ENCODE results near the gene TRMT1. TPM values are rescaled to one million over a fixed set of nuclear protein-coding genes. Genes with fewer than 3 reads are reported as not detected.

Gene TRMT1
- total RNA-seq, 1 donor from 2014 or later: 49.9 TPM

DNA sequence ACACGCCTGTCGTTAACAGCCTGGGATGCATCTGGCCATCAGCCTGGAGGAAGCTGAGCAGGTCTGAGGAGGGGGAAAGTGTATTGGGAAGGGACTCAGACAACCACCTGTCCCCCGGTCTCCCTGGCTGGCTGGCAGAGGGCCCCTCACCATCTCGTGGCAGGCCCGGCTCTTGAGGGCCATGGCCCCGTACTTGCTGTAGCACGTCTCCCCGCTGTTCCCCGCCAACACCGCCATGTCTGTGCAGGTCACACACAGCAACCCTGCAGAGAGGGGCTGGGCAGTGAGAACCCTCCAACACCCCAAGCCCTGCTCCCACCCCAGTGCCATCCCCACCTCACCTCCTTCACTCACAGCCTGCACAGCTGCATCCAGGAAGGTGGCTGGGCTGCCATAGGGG is 4.0 kb downstream of the TRMT1 start:
- no peak for DNase-seq (ENCODE audit: low read depth)
- H3K4me3 ChIP-seq (ENCODE audit: low read depth, low read length): no peak overlapping the region
- TF ChIP-seq, protein P1, sequence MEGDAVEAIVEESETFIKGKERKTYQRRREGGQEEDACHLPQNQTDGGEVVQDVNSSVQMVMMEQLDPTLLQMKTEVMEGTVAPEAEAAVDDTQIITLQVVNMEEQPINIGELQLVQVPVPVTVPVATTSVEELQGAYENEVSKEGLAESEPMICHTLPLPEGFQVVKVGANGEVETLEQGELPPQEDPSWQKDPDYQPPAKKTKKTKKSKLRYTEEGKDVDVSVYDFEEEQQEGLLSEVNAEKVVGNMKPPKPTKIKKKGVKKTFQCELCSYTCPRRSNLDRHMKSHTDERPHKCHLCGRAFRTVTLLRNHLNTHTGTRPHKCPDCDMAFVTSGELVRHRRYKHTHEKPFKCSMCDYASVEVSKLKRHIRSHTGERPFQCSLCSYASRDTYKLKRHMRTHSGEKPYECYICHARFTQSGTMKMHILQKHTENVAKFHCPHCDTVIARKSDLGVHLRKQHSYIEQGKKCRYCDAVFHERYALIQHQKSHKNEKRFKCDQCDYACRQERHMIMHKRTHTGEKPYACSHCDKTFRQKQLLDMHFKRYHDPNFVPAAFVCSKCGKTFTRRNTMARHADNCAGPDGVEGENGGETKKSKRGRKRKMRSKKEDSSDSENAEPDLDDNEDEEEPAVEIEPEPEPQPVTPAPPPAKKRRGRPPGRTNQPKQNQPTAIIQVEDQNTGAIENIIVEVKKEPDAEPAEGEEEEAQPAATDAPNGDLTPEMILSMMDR (conservative IDR thresholded peaks at IDR 0.05; ENCODE audit: low read depth, low read length): no peak

DNA sequence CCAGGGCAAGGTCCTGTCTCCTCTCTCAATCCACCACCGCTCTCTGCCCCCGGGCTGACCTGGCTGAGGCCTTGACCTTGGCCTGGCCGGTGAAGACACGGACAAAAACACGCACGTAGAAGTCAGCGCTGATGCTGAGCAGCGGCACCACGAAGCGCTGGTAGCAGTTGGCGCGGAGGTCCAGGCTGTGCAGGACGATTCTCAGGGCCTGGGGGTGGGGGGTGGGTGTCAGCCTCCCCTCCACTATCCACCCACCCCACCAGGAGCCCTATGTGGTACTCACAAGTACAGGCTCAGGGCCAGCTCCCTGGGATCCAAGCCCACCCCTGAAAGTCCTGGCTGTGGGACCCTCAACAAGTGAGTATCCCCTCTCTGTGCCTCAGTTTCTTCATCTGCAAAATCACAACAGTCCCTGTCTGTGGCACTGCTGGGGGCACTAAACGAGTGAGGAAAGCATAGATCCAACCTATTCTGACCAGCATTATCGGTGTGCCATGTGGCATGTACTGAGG is 6.4 kb downstream of the TRMT1 start:
- DNase-seq (ENCODE audit: low read depth): no peak
- no peak overlapping the region for H3K4me3 ChIP-seq (ENCODE audit: low read depth, low read length)
- TF ChIP-seq, protein P1 (conservative IDR thresholded peaks at IDR 0.05; ENCODE audit: low read depth, low read length): no peak

DNA sequence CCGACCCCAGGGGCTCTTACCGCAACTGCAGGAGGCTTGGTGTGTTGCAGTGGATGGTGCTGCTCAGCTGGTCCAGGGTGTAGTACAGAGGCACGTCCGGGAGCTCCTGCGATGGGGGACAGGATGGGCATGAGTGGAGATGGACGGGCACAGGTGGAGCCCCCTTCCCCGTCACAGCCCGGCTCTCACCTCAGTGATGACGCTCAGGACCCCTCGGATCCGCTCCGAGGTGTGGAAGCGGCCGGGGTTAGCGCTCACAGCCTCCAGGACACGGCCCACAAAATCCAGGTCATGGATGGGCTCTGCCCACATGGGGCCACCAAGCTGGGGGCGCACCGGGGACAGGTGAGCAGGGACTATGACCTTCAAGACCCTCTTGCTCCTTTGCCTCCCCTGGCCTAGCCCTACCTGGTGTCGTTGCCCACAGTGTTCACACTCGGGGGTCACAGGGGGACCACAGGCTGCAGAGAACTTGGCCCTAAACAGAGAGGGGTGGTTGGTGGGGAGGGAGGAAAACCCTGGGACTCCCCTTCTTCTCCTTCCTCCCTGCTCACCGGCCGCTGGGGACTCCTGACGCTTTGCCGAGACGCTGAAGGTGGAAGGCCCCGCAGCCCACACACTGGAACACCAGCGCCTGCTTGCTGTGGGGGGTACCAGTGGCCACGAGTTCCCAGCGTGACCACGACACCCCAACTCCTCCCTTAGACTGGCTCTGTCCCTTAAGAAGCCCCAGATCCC is 7.0 kb downstream of the TRMT1 start:
- no peak for DNase-seq (ENCODE audit: low read depth)
- no peak overlapping the region for H3K4me3 ChIP-seq (ENCODE audit: low read depth, low read length)
- TF ChIP-seq, protein P1 (conservative IDR thresholded peaks at IDR 0.05; ENCODE audit: low read depth, low read length): no peak

DNA sequence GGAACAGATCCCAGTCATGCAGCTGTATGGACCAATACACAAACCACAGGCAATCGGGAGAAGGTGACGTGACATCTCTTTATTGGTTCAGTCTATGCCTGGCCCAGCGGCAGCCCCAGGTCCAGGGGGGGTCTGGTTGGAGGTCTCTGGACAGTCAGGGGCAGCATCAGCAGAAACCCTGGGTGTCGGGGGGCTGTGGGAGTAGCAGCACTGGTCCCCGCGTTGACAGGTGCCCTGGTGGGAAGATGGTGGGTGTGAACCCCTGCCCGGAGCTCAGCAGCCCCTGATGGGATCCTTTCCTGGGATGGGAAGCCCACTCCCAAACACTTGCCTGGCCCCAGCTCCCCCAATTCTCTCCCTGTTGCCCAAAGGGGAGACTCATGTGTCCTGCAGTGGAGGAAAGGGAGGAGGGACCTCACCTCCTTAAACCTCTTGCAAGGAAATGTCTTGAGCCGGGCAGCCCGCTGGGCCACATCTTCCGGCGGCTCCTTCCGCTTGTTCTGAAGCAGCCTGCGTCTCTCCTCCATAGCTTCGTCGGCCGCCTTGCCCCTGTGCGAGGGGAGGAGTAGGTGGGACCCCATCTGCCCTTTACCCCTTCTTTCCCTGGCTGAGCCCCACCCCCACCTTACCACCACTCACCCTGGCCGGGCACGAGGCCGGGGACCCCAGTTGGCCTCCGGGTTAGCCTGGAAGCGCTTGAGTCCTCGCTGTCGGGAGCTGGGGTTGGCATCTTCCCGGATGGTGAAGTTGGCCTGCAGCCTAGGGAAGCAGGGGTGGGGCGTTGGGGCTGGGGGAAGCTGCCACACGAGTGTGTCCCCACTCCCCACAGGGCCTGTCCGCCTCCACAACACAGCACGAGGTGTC is 11.5 kb downstream of the TRMT1 start:
- no peak overlapping the region for H3K4me3 ChIP-seq (ENCODE audit: low read depth, low read length)
- DNase-seq (ENCODE audit: low read depth): no peak
- TF ChIP-seq, protein P1 (conservative IDR thresholded peaks at IDR 0.05; ENCODE audit: low read depth, low read length): no peak

DNA sequence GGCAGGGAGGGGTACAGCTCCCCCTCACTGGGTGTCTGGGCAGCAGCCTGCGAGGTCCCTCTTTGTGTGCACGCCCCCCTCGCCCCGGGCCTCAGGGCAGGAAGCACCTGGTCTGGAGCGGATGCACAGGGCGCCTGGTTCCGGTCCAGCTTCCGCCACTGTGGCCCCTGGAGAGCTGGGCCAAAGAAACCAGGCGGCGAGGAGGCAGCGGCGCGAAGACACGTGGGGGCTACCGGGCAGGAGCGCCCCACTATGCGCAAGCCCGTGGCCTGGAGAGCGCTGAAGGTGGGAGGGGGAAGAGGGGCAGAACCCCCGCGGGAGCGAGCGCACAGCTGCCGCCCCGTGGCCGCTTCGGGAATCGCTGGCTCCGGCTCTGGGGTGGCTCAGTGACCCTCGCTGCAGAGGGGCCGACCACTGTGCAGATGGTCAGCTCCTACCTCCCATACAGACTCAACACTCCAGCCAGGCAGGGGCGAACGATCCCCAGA is 12.1 kb downstream of the TRMT1 start:
- DNase-seq (ENCODE audit: low read depth): no peak
- no peak overlapping the region for H3K4me3 ChIP-seq (ENCODE audit: low read depth, low read length)
- TF ChIP-seq, protein P1 (conservative IDR thresholded peaks at IDR 0.05; ENCODE audit: low read depth, low read length): peak; percentile 47

DNA sequence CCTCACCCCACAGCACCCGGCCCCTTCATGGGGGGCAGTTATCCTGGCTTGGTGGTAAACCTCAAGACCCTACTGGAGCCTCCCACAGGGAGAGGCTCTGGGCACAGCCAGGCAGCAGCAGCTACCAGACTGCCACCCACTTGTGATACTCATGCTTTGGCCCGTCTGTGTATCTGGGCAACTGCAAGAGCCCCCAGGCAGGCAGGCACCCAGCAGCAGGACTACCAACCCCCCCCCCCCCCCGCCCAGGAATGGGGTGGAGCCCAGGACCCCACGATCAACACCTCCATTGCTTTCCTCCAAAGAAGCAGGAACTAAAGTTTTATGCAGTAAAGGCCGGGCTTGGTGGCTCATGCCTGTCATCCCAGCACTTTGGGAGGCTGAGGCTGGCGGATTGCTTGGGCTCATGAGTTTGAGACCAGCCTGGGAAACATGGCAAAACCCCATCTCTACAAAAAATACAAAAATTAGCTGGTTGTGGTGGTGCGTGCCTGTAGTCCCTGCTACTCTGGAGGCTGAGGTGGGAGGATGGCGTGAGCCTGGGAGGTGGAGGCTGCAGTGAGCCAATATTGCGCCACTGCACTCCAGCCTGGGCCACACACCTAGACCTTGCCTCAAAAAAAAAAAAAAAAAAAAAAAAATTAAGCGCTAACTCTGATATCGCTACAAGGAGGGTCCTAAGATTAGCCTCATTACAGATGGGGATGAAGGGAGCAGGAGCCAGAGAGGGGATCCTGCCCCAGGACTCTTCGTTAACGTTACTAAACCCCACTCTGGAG is 12.8 kb downstream of the TRMT1 start:
- TF ChIP-seq, protein P1 (conservative IDR thresholded peaks at IDR 0.05; ENCODE audit: low read depth, low read length): no peak
- DNase-seq (ENCODE audit: low read depth): no peak
- no peak overlapping the region for H3K4me3 ChIP-seq (ENCODE audit: low read depth, low read length)

All from epithelial cell of proximal tubule (primary cell).